Germinal center (tissue), 1 donor: ENCODE measurements around the gene POLR1A.

Experiments
- DNase-seq: peaks from one replicate; pipeline ENCODE4 v3.0.0; 2012; ENCODE audit warnings: mixed read lengths, low spot score

Gene POLR1A

DNA sequence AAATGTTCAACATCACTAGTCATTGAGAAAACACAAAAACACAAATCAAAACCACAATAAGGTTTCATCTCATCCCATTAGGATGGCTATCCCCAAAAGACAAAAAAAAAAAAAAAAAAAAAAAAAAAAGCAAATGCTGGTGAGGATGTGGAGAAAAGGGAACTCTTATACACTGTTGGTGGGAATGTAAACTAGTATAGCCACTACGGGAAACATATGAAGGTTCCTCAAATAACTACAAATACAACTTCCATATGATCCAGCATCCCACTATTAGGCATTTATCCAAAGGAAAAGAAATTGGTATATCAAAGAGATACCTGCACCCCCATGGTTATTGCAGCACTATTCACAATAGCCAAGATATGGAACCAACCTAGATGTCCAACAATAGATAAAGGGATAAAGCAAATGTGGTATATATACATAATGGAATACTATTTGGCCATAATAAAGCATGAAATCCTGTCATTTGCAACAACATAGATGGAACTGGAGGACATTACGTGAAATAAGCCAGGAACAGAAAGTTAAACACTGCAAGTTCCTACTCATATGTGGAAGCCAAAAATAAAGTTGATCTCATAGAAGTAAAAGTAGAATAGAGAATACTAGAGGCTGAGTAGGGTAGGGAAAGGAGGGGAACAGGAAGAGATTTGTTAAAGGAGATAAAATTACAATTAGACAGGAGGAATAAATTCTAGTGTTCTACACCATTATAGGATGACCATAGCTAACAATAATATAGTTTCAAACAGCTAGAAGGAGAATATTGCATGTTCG lies 8.4 kb downstream of the POLR1A start:
- no peak for DNase-seq

DNA sequence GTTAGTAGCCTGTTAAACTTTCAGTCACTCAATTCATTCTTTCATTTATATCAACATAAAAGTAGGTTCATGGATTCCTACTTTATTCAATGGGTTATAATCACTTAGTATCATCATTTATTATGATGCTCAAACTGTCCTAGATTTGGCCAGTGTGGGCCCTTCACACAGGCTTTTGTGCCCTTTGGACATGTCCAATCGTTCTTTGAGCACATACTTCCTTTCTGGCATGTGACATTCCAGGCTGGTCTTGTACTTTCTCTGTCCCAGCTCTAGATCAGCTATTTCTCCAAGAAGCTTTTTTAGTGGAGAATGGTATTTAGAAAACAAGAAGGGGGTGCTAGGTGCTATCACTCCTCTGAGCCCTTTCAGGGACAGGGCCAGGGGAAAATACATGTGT lies 11.5 kb downstream of the POLR1A start:
- DNase-seq, result no peak

DNA sequence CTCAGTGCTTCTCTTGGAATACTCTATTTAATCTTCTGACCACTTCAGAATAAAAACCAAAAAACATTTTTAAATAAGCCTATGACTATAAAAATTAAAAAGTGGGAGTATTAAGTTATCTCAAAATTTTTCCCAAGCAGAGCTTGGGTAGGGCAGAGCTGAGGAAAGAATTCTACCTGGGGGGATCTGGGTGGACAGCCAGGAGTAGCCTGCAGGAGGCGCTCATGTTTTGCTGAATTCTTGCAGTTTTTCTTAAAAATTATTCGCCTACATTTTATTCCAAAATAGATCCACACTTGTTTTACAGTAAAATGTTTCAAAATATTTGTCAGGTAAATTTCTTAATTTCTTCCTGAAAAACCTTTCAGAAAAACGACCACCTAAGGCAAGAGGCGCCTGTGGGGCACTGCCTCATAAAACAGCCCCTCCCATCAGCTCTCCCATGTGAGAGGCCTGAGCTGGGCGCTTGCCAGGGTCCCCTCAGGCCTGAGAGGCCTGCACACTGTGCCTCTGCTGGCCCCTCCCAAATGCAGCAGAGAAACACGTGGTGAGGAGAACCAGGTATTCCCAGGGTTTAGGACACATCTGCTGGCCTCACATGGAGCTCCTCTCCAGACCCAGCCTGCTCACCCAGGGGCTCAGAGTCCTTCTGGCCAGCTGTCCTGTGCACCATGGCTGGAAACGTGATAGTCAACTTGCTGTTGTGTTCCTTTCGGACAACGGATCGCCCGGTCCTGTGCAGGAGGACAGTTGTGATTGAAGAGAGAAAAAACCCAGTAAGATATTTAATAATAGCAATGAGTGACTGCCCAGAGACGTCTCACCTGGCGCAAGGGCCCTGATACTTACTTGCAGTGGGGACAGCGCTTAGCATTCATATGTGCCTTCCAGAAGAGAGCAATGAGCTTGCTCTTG lies 17.5 kb downstream of the POLR1A start:
- peak; percentile 31 for DNase-seq

DNA sequence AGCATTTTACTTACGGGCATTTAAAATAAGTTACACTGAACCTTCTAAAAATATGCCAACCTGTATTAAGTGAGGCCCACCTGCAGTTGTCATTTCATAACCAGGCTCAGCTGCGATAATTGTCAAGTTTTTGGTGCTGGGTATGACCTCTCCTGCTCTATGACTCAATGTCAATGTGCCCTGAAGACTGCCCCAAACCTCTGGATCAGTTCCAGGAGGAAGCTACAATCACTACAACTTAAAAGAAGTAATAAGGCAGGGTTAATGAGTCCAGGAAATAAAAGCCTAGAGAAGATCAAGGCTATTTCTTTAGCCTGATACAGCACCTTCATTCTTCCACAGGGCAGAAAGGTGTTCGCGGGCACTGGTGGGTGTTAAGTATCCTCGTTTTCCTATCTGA lies 22.9 kb downstream of the POLR1A start:
- DNase-seq, result no peak

DNA sequence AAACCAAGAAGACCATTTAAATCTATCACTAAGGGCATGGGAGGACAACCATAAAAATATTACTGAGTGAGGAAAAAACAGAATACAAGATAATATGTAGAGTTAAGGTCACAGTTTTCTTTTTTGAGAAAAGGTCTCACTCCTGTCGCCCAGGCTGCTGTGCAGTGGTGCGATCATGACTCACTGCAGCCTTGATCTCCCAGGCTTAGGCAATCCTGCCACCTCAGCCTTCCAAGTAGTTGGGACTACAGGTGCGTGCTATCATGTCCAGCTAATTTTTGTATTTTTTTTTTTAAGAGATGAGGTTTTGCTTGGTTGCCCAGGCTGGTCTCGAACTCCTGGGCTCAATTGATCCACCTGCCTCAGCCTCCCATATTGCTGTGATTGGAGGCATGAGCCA lies 24.0 kb downstream of the POLR1A start:
- no peak for DNase-seq

DNA sequence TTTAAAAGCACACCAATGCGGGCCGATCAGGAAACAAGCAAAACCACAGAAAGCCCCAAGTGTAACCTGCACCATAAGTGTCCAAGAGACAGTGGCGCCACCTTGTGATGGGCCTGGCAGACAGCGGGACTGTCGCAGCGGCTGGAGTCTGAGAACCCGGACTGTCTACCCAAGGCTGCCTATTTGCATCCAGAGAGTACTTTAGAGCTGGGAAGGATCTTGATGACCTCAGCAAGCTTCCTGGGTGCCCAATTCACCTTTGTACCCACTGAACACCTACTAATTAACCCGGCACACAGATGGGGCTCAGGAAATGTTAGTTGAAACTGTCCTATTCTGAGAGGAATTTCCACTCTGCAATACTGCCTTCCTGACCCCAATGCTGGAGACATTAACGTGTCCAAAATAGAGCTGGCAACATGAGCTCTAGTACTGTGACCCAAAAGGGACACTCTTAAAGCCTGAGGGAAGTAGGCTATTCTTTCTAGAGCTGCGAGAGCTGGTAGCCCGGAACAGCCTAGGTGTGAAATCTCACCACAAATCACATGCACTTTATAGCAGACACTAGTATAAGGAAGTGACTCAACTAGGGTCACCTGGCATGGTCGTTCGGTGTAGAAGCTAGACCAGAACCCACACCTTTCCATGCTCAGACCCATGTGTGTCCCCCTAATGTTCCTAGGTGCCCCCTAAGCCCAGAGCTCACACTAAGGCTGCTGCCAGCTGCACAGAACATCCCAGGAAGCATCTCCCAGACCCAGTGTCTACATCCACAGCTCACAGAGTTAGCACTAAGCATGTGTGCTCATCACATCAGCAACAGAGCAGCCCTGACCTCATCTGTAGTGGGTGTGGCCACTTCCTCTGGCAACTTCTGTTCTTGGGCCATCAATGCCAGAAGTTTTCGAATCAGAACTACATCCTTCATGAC lies 25.4 kb downstream of the POLR1A start:
- peak; percentile 70 for DNase-seq

DNA sequence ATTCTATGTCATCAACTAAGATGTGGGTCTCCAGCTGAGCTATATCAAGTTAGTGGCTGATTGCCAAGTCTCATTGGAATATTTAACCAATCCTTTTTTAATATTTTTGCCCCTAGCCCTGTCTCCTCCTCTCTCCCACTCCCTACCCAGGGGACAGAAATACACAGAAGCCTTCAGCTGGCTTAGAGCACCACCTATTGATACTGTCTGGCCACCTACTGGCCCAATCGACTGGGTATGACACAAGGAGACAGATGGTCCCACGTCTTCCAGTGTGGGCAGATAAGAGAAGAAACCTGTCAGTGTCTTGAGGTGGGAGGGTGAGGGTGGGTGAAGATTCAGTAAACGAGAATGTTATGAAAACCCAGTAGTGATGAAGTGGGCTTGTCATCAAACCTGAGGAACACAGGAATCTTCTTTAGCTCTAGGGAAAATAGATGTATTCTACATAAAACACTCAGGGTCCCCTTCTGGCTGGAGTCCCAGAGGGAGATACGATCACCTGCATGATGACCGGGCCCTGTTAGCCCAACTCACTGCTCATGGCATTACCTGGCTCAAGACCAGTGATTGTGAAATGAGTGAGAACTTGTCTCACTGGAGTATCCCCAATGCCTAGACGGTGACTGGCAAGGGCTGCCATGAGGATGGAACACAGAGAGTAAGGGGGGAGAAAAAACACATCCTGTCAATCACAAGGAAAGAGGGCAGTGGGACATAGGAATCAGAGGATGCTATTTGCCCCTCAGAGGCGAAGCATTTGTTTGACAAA lies 26.7 kb downstream of the POLR1A start:
- DNase-seq, result no peak

DNA sequence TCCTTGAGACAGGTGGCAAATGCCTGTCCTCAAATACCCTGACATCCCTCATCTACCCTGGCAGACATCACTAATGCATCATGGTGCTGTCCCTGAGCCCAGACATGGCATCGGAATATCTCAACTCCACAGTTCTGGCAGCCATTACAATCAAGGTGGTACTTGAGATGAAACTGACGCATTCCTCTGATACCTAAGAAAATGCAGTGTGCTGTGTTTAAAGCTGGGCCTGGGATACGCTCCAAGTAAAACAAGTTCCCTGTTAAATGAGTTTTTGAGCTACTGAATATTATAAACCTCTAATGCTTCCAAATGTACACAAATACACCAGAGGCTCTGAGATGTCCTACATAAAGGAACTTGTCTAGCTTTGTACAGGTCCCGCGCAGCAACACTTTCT lies 29.8 kb downstream of the POLR1A start:
- DNase-seq, result no peak

DNA sequence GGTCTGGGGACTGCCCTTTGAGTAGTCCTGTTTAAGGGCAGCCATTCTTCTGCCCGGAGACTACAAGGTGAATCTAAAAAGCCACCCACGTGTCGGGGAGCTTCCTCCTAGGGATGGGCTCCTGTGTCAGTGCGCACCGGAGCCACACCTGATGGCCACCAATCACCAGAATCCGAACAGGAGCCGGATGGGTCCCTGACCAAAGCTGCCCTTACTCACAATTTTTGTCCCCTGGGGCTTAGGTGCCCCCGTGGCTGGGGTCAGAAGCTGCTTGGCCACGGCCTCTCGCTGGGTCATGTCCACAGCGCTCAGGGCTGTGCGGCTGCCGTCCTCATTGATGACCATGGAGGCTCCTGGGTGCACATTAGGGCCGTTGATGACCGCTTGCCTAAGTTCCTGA lies 30.9 kb downstream of the POLR1A start:
- DNase-seq, result no peak

DNA sequence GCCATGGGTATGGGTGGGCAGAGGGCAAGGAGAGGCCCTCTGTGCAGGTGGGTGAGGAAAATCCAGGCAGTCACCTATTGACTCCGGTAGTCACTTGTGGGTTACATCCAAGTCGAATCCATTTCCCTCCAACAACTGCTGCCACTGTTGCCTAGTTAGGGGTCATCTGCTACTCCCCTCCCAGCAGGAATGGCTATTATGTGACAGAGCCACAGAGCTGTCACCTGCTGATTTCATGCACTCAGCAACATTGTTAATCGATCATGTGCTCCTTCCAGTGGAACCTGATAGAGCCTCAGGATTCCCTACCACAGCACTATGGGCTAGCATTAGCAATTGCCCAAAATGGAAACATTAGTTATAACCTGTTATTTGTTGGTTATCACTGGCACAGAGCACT lies 31.4 kb downstream of the POLR1A start:
- no peak for DNase-seq

DNA sequence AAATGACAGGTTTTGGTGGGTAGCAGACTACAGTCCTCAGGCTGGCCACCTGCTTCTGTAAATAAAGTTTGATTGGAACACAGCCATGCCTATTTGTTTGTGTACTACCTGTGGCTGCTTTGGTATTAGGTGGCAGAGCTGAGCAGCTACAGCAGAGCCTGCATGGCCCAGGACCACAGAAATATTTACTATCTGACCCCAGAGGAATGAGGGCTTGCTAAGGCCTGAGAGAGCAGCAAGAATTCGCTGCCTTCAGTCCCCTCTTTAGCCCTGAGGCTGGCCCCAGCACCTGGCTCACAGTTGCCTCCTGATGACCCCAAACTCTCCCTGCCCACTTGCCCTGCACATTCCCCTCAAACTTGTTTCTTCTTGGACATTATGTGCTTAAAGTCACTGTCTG lies 32.5 kb downstream of the POLR1A start:
- DNase-seq, result no peak

DNA sequence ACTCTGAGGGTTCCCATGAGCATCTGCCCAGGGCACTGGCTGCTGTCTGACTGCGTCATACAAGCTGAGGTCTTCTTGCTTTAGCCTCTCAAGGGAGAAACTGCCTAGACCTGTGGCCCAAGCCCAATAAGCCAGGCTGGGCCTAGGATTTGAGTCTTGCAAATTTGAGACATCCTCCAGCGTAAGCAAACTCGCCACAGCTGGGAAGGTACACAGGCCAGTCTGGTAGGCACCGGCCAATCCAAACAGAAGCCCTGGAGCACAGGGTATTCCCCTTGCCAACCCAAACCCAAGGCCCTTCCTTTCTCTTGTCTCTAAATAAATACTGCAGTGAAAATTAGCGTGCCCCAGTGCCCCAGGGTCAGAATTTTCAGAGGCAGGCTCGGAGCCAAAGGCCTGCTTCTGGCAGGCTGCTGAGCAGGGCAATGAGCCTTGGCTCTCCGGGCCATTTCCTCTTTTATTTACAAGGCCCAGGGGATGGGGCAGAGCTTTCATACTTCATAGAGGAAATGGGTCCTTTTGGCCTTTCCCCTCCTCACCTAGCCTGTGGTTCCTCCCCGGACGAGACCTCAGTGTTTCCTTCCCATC lies 33.3 kb downstream of the POLR1A start:
- peak; percentile 80 for DNase-seq

DNA sequence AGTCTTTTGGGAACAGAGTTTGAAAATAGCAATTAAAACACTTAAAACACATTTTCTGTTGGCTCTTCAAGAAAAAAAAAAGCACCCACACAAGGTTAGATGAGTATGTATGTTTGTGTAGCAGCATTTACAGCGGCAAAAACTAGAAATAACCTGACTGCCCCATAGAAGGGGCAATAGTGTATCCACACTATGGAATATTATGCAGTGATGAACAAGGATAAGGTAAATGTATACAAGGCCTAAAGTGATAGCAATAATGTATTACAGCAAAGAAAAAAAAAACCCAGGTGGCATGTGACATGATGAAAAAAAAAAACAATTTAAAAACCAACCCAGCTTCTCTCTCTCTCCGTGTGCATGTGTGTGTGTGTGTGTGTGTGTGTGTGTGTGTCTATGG lies 34.8 kb downstream of the POLR1A start:
- DNase-seq, result no peak

DNA sequence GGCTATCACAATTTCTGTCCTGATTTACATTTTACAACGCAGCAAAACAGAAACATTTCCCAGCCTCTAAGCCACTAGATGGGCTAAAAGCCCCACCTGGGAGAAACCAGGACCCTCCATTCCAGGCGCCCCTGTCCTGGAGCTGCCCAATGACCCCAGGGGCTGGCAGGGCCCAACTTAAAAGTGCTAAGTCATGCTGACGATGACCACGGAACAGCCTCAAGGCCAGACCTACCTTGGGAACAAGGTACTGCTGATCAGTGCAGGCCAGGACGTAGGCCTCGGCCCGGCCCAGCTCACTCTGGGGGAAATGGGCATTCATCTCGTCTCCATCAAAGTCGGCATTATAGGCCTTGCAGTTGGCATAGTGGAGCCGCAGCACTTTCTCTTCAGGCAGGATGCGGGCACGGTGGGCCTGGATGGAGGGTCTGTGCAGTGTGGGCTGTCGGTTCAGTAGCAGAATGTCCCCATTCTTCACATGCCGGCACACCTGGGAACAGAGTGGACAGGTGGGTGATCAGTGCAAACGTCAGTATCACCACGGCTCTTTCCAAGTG lies 35.8 kb downstream of the POLR1A start:
- no peak for DNase-seq

DNA sequence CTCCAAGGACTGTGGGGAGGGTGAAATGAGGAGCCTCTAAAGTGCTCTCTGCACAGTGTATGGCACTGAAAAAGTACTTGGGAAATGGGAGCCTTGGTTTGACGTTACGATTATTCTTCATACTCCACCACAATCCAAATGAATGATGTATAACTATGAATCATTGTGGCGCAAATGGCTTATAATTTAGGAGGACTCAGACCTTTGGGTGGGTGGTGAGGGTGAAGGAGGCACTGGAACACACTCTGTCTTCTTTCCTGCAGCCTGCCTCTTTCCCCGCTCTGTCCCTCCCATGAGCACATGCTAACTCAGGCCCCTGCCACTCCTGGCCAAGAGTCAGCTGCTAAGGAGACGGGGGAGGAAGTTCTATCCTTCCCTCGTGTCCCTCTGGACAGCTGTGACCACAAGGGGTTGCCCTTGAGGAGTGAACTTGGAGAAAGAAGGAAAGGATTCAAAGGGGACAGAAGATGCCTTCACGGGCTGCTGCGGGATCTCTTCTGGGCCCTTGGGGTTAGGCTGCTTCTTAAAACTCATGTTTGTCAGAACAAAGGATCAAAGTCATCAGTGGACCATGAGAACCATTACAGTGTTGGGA lies 36.5 kb downstream of the POLR1A start:
- DNase-seq, result no peak

DNA sequence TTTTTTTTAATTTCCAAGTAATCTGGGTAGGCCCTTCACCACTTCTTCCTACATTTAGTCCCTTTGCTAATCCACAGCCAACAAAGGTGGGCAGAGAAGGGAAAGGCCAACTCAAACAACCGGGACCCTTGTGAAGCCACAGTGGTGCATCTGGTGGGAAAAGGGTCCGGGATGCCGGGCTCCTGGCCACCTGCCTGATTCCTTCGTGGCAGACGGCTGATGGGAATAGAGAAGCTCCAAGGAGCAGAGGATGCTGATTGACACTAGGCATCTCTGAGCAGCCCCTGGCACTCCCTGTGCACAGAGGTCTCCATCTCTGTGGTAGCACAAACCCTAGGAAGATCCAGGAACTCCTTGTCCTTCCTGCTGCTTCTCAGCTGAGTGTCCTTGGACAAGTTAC lies 37.0 kb downstream of the POLR1A start:
- no peak for DNase-seq

DNA sequence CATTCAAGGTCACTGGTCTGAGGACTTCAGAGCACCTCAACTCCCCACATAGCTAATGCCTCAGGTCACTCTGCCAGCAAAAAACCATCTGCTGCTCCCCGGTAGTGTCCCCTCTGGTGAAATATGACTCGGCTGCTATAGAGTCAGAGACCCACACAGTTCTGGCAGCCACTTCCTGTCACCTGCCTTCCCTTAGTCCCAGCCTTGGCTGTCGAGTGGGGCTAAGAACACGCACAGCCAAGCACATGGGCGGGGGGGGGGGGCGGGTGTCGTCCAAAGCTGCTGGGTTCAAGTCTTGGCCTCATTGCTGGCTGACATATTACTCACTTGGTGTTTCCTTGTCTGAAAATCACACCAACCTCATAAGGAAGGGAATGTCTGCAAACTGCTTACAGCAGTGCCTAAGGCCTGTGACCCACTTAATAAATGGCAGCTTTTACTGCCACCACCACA lies 37.5 kb downstream of the POLR1A start:
- no peak for DNase-seq

DNA sequence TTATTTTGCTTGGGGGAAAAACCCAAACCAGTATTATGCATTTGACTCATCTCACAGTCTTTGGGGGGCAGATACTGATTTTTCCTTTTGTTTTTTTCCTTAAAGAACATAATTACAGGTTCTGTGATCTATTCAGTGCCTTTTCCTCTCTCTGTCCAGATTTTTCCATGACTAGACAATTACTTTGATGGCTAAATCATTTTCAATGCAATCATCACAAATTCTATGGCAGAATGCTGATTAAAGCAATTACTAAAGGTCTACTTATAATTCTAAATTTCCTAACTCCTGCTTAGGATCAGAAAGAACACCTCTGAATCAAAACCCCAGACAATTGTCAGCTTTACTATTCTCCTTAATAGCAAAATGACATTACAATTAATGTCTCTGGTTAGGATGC lies 38.8 kb downstream of the POLR1A start:
- no peak for DNase-seq

DNA sequence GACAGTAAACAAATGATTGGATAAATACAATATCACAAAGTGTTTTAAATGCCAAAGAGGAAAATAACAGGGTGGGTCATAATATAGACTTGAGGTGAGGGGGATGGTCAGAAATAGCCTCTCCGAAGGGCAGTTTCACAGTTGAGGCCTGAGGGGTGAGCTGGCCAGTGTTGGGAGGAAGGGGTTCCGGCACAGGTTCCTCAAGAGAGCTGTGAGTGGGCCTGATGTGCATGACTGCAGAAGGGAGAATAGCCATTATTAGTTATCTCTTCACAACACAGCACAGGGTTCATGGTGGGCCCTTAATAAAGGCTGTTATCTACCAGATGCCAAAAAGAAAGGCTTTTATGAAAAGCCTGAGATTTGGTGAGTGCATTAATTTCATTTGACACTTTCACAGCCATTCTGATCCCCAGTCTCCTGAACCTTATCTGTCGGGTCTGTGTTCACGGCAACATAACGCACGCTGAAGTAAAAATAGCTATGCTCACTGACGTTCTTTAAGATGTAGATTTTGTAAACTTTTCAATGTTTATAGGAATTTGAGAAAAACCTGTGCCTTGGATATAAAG lies 39.6 kb downstream of the POLR1A start:
- DNase-seq, result no peak

DNA sequence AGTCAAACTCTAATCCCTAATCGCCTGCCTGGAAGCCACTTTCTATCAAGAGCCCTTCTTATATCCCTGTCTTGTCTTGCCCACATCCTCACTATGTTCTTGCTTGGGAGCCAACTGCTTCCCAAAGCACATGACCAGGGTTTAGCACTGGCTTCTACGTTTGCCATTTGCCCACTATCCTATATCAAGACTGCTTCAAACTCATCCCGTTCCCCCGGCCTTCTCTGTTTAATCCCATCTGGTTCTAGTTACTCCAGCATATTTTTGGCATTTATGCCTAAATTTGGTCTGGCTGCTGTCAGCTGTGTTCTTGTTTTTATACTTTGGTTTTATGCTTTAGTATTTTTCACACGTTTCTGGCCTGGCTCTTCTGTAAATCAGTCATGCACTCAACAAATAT lies 40.2 kb downstream of the POLR1A start:
- no peak for DNase-seq
